Upper lobe of left lung (tissue), 4 donors: ENCODE results near the gene RSRC1.

Source experiments
- EP300 ChIP-seq, 4 donors: sonication (generic); formaldehyde crosslinking; IDR thresholded peaks; one replicate each; pipeline ENCODE4 v1.5.1; 2017; ENCODE audit warnings: antibody characterized with exemption in 4 of 4, control low read depth in 2 of 4
- POLR2A ChIP-seq, 4 donors: fragments of 450-650 bp; IDR thresholded peaks; one replicate each; pipeline ENCODE4 v1.5.1; 2016 to 2017; ENCODE audit warnings: antibody characterized with exemption in 4 of 4, mild to moderate bottlenecking in 2 of 4
- POLR2AphosphoS5 ChIP-seq, 2 donors: sonication (generic); formaldehyde crosslinking; IDR thresholded peaks; one replicate each; pipeline ENCODE4 v1.5.1; 2017; ENCODE audit warnings: antibody characterized with exemption in 2 of 2
- TF ChIP-seq, protein P1 (sequence below), 6 experiments: fragments of 450-650 bp in 4 of 6; fragments of 200-600 bp in 2 of 6; sonication (generic) in 2 of 6; IDR thresholded peaks; one replicate each; pipeline ENCODE4 v1.5.1; 2016 to 2019; ENCODE audit warnings: antibody characterized with exemption in 6 of 6

GRCh38 chr3:158491968-158492367 lies 382.1 kb downstream of the RSRC1 start:
- TF ChIP-seq, protein P1, sequence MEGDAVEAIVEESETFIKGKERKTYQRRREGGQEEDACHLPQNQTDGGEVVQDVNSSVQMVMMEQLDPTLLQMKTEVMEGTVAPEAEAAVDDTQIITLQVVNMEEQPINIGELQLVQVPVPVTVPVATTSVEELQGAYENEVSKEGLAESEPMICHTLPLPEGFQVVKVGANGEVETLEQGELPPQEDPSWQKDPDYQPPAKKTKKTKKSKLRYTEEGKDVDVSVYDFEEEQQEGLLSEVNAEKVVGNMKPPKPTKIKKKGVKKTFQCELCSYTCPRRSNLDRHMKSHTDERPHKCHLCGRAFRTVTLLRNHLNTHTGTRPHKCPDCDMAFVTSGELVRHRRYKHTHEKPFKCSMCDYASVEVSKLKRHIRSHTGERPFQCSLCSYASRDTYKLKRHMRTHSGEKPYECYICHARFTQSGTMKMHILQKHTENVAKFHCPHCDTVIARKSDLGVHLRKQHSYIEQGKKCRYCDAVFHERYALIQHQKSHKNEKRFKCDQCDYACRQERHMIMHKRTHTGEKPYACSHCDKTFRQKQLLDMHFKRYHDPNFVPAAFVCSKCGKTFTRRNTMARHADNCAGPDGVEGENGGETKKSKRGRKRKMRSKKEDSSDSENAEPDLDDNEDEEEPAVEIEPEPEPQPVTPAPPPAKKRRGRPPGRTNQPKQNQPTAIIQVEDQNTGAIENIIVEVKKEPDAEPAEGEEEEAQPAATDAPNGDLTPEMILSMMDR (IDR thresholded peaks at IDR 0.05): no peak
- TF ChIP-seq POLR2A (IDR thresholded peaks at IDR 0.05) (no peak), EP300 (IDR thresholded peaks at IDR 0.05) (no peak), POLR2AphosphoS5 (IDR thresholded peaks at IDR 0.05) (no peak)
